ENCODE data around the gene TP53I11.

Gene TP53I11

DNA sequence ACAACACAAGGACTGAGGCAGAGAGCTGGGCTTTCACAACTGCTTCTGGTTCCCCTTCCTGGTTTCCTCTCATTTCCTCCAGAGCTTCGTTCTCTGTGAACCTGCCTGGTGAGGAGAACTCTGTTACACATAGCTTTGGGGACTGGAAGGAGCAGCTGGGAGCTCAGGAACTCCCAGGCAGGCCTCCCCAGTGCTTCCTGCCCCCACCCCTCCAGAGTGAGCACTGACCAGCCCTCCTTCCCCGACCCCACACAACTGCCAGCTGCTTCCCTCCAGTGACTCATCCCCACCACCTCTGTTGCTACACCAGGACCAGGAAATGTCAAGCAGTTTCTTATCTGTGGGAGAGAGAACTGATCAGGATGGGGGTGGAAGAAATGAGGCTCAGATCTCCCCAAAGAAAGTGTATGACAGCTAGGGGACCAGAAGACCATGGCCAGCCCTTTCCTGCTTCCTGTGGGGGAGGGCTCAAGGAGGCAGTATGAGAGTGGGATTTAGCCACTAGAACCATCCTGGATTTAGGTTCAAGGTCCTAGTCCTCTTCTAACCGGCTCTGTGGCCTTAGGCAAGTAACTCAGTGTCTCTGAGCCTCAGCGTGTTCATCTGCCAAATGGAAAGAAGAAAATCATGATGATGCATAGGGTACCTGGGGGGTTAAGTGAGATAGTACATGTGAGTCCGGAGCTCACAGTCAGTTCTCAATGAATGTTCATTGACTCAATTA is 4.5 kb upstream of the TP53I11 start:
- DNase-seq (ENCODE audit: low spot score): no peak

DNA sequence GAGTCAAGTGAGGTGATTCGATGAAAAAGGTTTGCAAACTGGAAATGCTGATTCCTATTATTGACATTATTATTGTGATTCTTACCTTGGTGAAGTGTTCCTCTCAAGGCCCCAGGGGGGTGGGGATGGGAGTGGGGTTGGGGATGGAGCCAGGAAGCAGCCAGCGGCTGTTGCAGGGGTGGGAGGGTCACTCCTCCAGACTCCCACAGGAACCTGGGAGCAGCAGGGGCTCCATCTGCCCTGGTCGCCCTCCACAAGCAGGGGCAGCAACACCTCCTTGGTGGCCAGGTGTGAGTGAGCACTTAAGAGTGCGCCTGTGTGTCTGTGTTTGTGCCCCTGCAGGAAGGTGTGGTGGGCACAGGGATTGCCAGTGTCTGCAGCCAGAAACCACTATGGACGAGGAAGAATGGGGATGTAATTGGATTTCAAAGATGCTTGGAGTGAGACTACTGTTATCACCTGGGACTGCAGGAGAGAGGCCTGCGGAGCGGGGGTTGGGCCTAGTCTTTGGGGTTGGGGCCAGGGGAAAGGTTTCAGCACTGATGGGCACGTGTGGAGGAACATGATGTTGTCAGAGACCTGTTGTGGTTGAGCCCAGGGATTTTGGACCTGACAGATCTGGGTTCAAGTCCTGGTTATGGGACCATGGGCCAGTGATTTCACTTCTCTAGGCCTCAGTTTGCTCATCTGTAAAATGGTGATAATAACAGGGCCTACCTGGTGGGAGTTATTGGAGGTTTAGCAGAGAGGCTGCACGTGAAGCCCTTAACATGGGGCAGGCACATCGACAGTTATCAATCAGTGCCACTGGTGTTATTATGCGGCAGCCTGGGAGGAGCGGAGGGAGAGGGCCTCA is 3.6 kb upstream of the TP53I11 start:
- DNase-seq (ENCODE audit: low spot score): no peak

DNA sequence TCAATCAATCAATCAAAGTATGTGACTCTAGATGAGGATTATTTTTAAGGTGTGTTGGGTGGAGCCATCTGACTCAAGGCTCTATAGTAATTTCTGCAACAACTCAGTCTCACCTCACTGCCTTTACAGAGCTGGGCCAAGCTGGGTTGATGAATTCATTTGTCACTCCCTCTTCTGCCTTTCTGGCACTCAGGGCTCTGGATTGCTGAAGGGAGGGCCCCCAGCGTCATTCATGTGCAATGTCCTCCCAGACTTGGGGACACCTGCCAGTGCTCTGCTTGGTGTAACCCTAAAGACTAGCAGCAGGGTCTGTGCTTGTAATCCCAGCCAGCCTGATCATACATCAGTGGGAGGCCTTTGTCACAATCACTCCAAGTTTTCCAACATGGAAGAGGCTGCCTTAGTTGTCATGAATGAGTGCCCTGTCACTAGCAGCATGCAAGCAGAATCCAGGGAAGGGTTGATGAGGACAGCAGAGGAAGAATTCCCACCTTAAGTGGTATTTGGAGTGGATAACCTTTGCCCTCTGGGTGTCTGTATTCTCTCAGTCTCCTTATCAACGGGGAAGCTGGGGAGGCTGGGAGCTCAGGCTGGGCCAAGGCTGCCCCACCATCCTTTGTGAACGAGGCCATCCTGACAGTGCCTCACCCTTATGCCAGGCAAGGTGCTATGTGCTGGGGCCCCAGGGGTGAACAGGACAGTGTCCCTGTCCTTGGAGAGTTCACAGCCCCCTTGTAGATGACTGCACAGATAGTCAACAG is 2.0 kb upstream of the TP53I11 start:
- no peak for DNase-seq (ENCODE audit: low spot score)

DNA sequence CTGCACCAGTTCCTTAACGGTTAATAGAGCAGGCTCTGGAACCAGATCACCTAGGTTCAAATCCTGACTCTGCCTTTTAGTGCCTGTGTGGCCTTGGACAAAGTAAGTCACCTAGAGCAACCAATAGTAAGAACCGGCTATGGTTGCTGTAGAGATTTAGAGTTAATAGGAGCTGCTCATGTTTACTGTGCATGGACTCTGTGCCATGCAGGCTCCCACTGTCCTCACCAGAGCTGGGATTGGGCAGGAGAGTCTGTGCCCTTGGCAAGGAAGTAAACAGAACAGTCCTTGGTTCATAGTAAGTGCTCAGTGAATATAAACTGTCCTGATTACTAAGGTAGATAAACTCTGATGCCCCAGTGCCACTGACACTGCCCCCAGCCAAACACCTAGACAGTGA is 1.4 kb upstream of the TP53I11 start:
- no peak for DNase-seq (ENCODE audit: low spot score)

DNA sequence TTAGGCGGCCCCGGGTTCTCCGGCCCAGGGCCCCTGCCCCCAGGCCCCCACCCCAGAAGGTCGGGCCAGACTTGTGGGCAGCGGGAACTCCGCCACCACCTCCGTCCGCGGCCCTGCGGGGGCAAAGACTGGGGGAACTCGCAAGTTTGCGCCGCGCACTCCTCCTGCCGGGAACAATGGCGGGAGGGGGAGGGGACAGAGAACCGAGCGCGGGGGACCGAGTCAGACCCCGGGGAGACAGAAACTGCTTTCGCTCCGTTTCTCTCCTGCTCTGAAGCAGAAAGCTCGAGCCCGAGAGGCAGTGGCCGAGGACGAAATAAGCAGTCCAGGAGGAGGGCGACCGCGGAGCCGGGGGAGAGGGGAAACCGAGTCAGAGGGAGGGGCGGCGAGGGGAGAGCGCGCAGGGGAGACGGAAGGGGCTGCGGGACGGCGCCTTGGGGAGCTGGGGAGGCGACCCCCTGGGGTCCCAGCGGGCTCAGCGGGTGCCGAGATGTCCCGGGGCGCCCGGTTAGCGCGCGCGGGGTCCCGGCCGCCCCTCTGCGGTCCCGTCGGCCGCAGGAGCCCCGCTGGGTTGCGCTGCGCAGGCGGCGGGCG is 555 bp downstream of the TP53I11 start:
- DNase-seq (ENCODE audit: low spot score): peak; percentile 11

DNA sequence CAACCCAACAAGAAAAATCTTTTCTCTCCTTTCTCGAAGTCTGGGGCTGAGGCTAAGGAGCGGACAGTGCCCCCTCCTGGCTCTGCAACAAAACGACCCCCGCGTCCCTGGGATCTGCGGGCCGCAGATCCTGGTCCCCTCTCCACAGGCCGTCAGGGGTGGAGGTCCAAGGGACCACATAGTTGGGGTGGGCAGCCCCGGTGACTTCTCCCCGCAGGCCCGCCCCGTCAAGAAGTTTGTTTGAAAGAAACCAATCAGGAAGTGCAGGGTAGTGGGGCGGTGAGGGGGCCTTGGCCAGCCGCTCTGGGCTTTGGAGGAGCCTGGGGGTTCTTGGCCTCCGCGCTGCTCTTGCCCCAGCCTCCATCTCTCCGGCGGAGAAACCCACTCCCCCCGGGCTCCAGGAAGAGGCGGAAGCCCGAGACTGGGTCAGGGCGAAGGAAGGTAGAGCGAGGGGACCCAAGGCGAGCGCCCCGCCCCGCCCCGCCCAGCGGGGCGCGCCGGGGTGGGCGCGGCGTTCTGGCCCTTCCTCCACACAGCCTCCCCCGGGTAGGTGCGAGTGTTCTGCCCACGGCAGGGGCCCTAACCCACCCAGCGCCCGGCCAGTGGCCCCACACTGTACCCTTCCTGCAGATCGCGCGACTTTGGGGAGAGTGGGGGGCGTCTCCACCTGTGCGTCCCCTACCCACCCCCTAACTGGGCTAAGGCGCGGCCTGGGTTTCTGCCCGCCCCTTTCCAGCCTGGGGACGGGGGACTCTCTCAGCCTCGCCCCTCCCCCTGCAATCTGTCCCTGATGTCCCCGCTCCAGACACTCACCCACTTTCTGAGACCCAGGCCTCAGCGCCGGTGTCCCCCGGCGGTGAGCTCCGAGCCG is 1.3 kb downstream of the TP53I11 start:
- no peak for DNase-seq (ENCODE audit: low spot score)

DNA sequence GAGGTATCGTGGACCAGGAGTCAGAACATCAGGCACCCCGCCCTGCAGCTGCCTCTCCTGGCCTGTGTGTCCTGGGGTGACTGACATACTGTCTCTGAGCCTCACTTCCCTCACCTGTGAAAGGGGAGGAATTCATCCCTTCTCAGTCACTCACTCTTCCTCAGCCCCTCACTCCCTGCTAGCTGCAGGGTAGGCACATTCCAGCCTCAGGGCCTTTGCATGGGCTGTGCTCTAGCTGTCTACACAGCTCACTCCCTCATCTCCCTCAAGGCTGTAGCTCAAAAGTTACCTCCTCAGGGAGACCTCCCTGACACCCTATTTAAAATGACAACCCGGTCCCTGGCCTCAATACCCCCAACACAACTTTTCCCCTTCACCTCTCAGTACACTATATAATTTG is 2.5 kb downstream of the TP53I11 start:
- no peak for DNase-seq (ENCODE audit: low spot score)

DNA sequence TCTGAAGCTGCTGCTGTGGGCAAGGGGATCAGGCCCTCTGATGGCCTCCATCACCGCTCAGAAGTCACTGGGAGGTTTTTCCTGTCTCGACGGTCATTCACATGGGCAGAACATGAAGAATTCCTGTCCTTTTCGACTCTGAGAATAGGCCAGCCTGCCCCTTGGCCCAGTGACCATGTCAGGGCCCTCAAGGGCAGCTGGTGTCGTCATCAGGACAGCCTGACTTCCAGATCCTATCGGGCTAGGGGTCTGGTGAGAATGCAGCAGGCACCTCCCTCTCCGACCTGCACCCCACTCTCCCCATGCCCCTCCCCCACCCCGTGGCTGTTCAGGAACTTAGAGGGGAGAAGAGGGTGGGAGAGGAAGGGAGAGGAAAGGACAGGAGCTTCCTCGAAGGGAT is 3.6 kb downstream of the TP53I11 start:
- DNase-seq (ENCODE audit: low spot score): no peak

DNA sequence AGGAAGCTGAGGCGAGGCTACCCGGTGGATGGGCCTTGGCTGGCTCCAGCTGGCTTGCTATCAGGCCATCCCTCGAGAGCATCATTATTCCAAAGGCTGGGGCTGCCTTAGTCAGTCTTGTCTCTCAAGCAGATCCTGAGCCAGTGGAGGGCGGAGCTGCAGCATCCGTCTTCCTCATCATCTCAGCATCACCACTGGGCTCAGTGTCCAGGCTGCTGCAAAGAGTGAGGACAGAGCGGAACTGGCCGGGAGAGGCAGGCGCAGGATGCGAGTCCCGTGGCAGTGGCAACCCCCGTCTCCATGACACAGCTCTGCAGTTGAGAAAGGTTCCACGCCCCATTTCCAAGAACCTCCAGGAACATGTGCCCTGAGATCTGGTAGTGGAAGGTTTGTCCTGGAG is 4.4 kb downstream of the TP53I11 start:
- DNase-seq (ENCODE audit: low spot score): no peak

DNA sequence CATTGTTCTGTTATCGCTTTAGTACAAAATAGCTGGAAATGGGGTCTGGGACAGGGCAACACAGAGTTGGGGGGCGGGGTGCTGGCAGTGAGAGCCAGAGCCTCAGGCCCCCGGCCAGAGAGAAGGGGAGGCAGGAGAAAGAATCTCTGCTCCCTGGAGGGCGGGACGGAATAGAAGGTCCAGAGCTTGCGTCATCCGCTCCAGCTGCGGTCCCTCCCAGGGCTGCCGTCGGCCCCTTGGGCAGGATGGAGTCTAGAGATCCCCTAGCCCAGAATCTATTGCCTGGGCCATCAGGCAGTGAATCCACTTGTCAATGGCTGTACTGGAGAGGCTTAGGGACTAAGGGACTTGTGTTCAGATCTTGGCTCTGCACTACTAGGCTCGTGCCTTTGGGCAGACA is 5.0 kb downstream of the TP53I11 start:
- DNase-seq (ENCODE audit: low spot score): no peak

DNA sequence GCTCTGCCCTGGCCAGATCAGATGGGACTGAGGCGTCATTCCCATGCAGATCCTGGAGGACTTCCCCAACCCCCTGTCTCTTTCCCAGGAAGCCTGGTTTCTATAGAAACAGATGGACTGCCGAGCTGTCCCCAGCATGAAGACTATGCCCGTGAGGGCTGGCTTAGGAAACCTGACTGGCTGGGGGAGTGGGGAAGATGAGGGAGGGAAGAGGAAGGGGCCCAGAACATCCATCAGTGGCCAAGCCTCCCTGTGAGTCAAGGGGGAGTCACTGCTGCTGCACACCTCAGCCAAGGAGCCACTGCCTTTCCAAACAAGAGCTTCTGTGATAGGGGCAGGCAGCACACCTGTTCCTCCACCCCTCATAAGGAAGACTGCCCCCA is 5.8 kb downstream of the TP53I11 start:
- no peak for DNase-seq (ENCODE audit: low spot score)

DNA sequence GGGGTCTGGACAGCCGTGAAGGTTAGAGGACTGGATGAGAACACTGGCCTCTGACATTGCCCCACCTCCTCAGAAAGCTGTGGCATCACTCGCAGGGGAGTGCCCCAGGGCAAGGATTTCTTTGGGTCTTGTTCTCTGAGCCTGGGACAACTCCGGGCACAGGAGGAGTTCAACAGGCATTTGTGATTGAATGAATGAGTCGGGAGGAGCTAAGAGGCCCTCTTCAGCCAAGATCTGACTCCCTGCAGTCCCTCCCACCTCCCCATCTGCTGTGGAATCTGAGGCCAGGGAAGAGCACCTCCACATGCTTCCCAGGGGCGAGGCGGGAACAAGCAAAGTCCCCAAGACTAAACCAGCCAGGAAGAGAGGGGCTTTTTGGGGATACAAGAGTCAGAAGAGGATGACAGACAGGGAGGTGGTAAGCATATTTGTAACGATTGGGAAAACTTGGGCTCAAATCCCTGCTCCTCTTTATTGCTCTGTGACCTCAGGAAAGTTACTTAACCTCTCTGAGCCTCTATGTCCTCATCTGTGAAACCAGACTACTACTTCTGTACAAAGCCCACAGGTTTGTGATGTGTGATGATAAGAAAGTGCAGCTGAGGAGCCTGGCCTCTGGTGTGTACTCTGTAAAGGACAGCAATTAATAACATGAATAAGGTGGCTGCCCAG is 6.4 kb downstream of the TP53I11 start:
- no peak for DNase-seq (ENCODE audit: low spot score)

DNA sequence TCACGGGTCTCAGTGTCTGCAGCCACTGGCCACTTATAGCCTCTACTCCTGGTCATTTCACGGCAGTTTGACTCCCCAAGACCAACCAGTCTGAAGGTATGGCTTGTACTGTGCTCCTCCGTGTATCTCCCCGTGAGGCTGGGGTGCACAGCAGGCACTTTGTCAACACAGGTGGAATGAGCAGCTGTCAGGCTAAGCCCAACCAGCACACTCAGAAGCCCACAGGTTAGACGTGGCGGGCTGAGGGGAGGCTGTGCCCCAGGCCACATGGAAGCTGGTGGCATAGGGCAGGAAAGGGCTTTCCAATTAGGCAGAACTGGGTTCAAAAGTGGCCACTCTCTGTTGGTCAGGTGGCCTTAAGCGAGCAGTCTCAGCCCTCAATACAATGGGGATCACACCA is 7.0 kb downstream of the TP53I11 start:
- DNase-seq (ENCODE audit: low spot score): no peak

DNA sequence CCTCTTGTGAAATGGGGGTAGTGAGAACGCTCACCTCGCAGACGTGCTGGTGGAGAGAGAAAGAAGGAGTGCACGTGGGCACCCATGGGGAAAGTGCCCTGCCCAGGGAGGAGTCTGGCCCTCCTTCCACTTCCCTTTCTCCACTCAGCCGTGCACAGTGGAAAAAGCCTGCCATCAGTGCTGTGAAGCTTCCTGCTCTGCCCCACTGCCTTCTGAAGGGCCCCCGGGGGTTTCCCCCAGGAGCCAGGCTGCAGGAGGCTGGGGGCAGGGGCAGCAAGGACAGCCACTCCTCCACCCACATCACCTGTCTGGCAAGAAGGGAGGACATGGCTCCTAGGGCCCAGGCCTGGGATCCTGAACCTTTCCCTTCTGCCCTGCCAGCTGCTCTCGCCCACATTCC is 7.6 kb downstream of the TP53I11 start:
- no peak for DNase-seq (ENCODE audit: low spot score)

DNA sequence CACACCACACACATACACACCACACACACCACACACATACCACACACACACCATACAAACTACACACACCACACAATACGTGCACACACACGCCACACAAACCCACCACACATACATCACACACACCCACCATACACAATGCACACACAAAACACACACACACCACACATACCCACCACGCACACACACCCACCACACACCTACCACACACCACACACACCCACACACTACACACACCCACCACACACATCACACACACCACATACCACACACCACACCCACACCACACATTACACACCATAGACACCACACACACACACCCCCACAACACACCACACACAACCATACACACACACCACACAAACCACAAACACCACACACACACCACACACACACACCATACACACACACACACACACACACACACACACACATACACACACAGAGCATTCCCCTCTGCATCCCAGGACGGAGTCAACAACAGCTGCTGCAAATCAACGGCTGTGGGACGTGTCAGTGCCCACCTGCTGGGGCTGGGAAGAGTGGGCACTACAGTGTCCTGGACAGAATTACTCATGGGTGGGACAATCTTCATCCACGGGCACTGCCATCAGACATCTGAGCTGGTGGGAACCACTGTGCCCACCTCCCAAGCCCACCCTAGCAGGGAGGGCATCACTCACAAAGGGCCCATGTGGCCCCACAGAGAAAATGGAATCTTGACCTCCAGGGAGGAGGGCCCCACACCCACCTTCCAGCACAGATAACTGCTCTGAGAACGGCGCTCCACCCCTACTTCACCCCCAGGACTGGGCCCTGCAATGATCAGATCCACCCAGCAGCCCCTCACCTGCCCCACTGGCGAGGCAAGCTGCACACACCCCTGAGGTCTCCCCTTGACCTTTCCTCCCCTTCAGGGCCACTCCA is 8.4 kb downstream of the TP53I11 start:
- DNase-seq (ENCODE audit: low spot score): no peak

DNA sequence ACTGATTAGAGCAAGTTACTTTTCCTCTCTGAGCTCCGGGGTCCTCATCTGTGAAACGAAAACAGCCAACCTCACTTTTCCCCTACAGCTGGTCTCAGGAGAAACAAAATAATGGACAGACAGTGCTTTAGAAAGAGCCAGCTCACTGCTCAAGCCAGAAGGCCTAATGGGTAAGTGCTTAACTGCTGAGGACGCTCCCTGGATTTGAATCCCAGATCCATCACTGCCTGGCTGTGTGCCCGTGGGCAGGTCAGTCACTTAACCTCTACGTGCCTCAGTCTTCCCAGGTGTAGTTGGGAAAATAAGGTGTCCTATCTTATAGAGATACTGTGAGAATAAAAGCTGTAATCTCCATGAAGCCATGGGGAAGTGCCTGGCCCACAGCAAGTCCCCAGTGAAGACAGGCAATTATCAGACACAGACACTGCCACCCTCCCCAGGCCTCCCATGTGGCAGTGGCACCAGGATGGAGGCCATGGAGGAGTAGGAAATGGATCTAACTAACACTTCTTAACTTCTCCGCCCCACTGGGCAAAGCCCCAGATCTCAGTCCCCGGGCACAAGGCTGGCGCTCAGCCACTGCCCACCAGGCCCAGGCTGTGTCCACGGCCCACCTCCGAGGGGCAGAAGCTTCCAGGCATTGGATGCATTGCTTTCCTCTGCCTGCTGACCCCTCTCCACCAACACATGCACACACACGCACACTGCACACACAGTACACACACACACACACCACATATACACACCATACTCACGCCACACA is 9.2 kb downstream of the TP53I11 start:
- DNase-seq (ENCODE audit: low spot score): no peak

DNA sequence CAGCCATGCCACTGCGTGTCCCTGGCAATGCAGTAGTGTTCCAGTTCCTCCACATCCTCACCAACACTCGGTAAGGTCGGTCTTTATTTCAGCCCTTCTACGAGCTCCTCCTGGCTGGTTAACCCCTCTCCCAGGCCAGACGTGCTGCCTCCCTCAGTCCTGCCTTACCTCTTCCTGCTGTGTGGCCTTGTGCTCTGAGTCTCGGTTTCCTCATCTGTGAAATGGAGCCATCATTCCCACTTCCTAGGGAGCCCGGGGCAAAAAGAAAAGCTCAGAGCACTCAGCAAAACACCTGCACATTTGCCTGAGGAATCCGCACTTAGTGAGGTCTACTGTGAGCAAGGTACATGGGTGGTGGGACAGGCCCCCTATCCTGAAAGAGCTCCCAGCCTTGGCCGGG is 9.8 kb downstream of the TP53I11 start:
- no peak for DNase-seq (ENCODE audit: low spot score)

DNA sequence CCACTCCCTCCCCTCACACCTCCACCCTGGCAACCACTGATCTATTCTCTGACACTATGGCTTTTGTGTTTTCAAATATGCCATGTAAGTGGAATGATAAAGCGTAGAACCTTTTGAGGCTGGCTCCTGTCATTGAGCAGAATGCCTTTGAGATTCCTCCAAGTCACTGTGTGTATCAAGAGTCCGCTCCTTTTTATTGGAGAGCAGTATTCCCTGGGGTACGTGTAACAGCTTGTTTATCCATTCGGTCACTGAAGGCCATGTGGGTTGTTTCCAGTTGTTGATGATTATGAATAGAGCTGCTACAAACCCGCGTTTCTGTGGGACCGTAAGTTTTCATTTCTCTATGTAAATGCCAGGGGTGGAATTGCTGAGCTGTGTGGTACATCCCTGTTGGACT is 10.3 kb downstream of the TP53I11 start:
- DNase-seq (ENCODE audit: low spot score): no peak
